ENCODE measurements around the gene THAP2.

Gene THAP2

GRCh38 chr12:71661977-71662530 lies 2.0 kb upstream of the THAP2 start:
- Histone ChIP-seq H3F3A (ENCODE audit: control insufficient read depth, insufficient read depth) (peaks cover 6% of the 10 kb centered on the region; the same call in 1 of the 2 replicates), H3K4me3 (ENCODE audit: low read length) (peak overlapping the region; percentile 99), H4K20me1 (ENCODE audit: control insufficient read depth, insufficient read depth, low read depth, low read length) (peaks cover 14% of the 10 kb centered on the region), H3K36me3 (ENCODE audit: control insufficient read depth, low read length) (peaks cover 75% of the 10 kb centered on the region), H3K27me3 (ENCODE audit: control insufficient read depth, low read length) (no peaks in the 10 kb centered on the region), H3K79me2 (ENCODE audit: control insufficient read depth, low read length) (peaks cover 86% of the 10 kb centered on the region), H3K9me3 (ENCODE audit: control insufficient read depth, insufficient read depth, low read length) (no peaks in the 10 kb centered on the region), H3K9me2 (replicated peaks; ENCODE audit: control insufficient read depth, low read length) (no peaks in the 10 kb centered on the region), H3K27ac (ENCODE audit: low read depth, low read length) (no peak overlapping the region), H3K4me2 (ENCODE audit: low read length) (peak overlapping the region; percentile 93), H3K4me1 (ENCODE audit: control insufficient read depth, low read length) (peaks cover 25% of the 10 kb centered on the region)
- TF ChIP-seq EZH2phosphoT487 (IDR thresholded peaks at IDR 0.05; ENCODE audit: borderline replicate concordance, low read length): no peak
- no peak for TF ChIP-seq CTCF (IDR thresholded peaks at IDR 0.05; ENCODE audit: low read depth, low read length, poor library complexity, severe bottlenecking)

GRCh38 chr12:71662849-71663560 lies 1.1 kb upstream of the THAP2 start:
- H3K79me2 ChIP-seq (ENCODE audit: control insufficient read depth, low read length): peaks cover 84% of the 10 kb centered on the region
- TF ChIP-seq CTCF (IDR thresholded peaks at IDR 0.05; ENCODE audit: low read depth, low read length, poor library complexity, severe bottlenecking) (no peak), EZH2phosphoT487 (IDR thresholded peaks at IDR 0.05; ENCODE audit: borderline replicate concordance, low read length) (no peak)
- H3K27me3 ChIP-seq (ENCODE audit: control insufficient read depth, low read length): no peaks in the 10 kb centered on the region
- no peaks in the 10 kb centered on the region for H3K9me2 ChIP-seq (replicated peaks; ENCODE audit: control insufficient read depth, low read length)
- peak overlapping the region; percentile 99 for H3K4me3 ChIP-seq (ENCODE audit: low read length)
- H3K4me2 ChIP-seq (ENCODE audit: low read length): peak overlapping the region; percentile 93
- peaks cover 72% of the 10 kb centered on the region for H3K36me3 ChIP-seq (ENCODE audit: control insufficient read depth, low read length)
- H3K27ac ChIP-seq (ENCODE audit: low read depth, low read length): peak overlapping the region; percentile 91
- H3F3A ChIP-seq (ENCODE audit: control insufficient read depth, insufficient read depth): peaks cover 6% of the 10 kb centered on the region; the same call in 1 of the 2 replicates
- H4K20me1 ChIP-seq (ENCODE audit: control insufficient read depth, insufficient read depth, low read depth, low read length): peaks cover 14% of the 10 kb centered on the region
- peaks cover 30% of the 10 kb centered on the region for H3K4me1 ChIP-seq (ENCODE audit: control insufficient read depth, low read length)
- no peaks in the 10 kb centered on the region for H3K9me3 ChIP-seq (ENCODE audit: control insufficient read depth, insufficient read depth, low read length)

- H3K4me3 ChIP-seq (ENCODE audit: low read length): peak overlapping the region; percentile 99
- H3K4me1 ChIP-seq (ENCODE audit: control insufficient read depth, low read length): peaks cover 29% of the 10 kb centered on the region
- H4K20me1 ChIP-seq (ENCODE audit: control insufficient read depth, insufficient read depth, low read depth, low read length): peaks cover 14% of the 10 kb centered on the region
- peak overlapping the region; percentile 93 for H3K4me2 ChIP-seq (ENCODE audit: low read length)
- no peaks in the 10 kb centered on the region for H3K9me2 ChIP-seq (replicated peaks; ENCODE audit: control insufficient read depth, low read length)
- H3K27me3 ChIP-seq (ENCODE audit: control insufficient read depth, low read length): no peaks in the 10 kb centered on the region
- peak overlapping the region; percentile 91 for H3K27ac ChIP-seq (ENCODE audit: low read depth, low read length)
- peaks cover 57% of the 10 kb centered on the region for H3K36me3 ChIP-seq (ENCODE audit: control insufficient read depth, low read length)
- H3K9me3 ChIP-seq (ENCODE audit: control insufficient read depth, insufficient read depth, low read length): no peaks in the 10 kb centered on the region
- TF ChIP-seq EZH2phosphoT487 (IDR thresholded peaks at IDR 0.05; ENCODE audit: borderline replicate concordance, low read length) (no peak), CTCF (IDR thresholded peaks at IDR 0.05; ENCODE audit: low read depth, low read length, poor library complexity, severe bottlenecking) (no peak)
- H3F3A ChIP-seq (ENCODE audit: control insufficient read depth, insufficient read depth): peaks cover 6% of the 10 kb centered on the region
- peaks cover 72% of the 10 kb centered on the region for H3K79me2 ChIP-seq (ENCODE audit: control insufficient read depth, low read length)
These were observed 449 bp downstream of the THAP2 start for GRCh38 chr12:71664411-71665089.

Measured in DOHH2 (cell line).